NT2/D1 (cell line): ENCODE results near the gene RHOBTB1.

Experiments
- SUZ12 ChIP-seq: IDR thresholded peaks from 2 replicates; pipeline ENCODE4 v1.6.1; 2011; ENCODE audit not compliant: insufficient read length, insufficient read depth; ENCODE audit errors: extremely low read depth
- YY1 ChIP-seq: IDR thresholded peaks from 2 replicates; pipeline ENCODE4 v1.6.1; 2011; ENCODE audit not compliant: insufficient read length, insufficient read depth
- ZNF274 ChIP-seq: IDR thresholded peaks from 2 replicates; pipeline ENCODE4 v1.6.1; 2011; ENCODE audit warnings: mild to moderate bottlenecking, low read depth, low read length

DNA sequence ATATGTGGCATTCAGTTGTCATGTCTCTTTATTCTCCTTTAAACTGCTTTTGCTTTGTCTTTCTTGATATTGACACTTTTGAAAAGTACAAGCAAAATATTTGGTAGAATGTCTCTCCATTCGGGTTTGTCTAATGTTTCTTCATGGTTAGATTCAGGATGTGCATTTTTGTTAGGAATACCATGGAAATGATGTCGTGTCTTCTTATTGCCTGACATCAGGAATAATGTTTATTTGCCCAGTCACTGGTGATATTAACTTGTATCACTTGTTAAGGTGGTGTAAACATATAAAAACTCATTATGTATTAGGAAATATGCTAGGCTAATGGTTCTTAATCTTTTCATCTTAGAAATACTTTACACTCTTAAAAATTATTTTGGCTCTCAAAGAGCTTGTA, 122.3 kb downstream of the RHOBTB1 start:
- TF ChIP-seq ZNF274 (no peak), SUZ12 (no peak), YY1 (no peak)
